HG03139 (cell line): ENCODE measurements around the gene LCN6.

ENCODE experiments used
- ATAC-seq: cut with Tn5 transposase; IDR thresholded peaks from one replicate; pipeline ENCODE4 v1.9.1; 2021; ENCODE audit not compliant: unreplicated experiment

The LCN6 gene

GRCh38 chr9:136726631-136727191 is 21.6 kb downstream of the LCN6 start:
- no peak for ATAC-seq

DNA sequence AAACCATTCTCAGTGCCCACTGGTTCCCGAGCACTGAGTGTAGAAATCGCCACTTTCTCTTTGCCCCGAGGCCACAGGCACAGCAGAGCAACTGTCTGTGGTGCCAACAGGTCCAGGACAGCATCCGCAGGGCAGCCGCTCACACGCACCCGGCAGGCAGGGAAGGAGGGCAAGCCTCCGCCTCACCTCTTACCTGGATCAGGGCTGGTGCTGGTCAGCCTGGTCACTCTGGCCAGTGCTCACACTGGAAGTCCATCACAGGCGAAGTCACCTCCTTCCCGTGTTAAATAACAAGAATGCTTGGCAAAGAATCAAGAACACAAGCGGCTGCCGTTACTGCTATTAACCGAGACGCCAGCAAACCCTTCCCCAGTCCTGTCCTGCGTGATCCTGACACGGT is 22.2 kb downstream of the LCN6 start:
- no peak for ATAC-seq

- no peak for ATAC-seq
Observed at GRCh38 chr9:136725612-136726011, 22.7 kb downstream of the LCN6 start.

DNA sequence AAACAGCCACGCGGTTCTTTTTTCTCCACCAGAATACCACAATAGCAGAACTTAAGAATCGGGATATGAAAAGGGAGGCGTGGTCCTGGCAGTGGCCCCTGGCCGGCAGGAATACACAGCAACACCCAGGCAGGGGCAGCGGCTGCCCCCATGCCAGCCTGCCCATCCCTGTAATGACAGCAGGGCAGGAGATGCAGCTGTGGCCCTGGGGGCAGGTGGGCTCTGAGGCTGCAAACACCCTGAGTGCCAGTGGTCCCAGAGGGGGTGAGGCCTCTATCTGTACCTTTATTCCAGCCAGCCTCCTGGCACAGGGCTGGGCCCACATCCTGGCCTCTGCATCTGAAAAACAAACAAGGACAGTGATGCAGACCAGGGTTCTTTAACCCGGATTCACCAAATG is 23.6 kb downstream of the LCN6 start:
- ATAC-seq, result no peak

GRCh38 chr9:136723989-136724388 is 24.3 kb downstream of the LCN6 start:
- no peak for ATAC-seq

GRCh38 chr9:136723362-136723976 is 24.9 kb downstream of the LCN6 start:
- ATAC-seq, result no peak

- no peak for ATAC-seq
Observed at GRCh38 chr9:136722969-136723356, 25.4 kb downstream of the LCN6 start.

DNA sequence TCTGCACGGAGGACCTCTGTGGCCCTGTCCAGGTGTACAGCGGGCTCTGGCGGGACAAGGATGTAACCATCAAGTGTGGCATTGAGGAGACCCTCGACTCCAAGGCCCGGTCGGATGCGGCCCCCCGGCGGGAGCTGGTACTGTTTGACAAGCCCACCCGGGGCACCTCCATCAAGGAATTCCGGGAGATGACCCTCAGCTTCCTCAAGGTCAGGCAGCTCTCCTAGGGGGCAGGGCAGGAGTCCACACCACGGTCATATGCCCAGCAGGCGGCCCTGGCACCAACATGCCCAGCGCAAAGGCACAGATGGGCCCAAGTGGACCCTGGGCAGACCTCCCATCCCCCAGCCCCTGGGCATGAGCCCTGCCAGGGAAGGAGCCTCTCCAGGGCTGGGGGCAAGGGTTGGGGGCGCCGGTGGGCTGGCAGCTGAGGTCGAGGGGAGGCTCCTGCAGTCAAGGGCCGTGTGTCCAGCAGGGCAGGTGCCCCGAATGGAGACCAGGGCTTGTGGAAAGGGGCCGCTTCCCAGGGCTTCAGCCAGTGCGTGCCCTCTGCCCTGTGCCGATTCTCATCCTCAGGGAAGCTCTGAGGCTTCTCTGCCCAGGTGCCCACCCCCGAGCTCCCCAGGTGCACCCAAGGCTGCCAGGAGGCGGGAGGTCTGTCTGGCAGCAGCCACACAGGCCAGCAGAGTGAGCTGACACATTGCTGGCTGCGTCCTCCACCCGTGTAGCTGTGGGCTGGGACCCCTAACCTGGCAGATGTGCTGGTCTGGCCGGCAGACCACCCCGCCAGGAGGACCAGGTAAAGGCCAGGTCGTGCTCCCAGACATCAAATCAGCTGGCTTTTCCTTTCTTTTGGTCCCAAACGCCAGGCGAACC is 26.0 kb downstream of the LCN6 start:
- ATAC-seq, result no peak

DNA sequence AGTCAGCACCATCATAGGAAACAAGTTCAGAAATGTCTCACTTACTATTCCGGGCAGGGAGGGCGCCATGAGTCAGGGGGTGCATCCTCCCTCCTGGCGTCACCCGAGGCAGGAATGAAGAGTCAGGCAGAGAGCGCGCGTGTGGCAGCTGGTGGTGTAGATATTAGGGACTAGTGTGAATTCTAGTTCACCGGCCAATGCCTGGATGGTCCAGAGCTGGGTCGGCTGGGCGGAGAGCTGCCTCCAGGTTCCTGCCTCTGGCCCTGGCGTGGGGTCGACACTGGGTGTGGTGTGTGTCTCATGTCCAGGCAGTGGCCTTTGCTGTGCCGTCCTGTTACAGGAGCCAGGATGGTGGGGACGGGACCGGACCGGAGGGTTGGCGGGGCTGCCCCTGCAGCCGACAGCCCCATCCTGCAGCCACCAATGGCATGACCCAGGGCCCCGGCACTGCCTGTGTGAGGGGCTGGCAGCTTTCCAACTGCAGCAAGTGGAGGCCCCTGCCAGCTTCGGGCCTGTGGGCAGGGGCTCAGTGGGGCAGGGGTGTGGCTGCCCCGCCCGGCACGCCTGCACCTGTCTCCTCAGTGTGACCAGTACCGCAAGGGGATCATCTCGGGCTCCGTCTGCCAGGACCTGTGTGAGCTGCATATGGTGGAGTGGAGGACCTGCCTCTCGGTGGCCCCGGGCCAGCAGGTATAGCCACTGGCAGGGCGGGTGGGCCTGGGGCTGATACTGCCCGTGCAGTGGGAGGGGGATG is 26.8 kb downstream of the LCN6 start:
- no peak for ATAC-seq

- ATAC-seq, result no peak
Observed at GRCh38 chr9:136720898-136721338, 27.4 kb downstream of the LCN6 start.

DNA sequence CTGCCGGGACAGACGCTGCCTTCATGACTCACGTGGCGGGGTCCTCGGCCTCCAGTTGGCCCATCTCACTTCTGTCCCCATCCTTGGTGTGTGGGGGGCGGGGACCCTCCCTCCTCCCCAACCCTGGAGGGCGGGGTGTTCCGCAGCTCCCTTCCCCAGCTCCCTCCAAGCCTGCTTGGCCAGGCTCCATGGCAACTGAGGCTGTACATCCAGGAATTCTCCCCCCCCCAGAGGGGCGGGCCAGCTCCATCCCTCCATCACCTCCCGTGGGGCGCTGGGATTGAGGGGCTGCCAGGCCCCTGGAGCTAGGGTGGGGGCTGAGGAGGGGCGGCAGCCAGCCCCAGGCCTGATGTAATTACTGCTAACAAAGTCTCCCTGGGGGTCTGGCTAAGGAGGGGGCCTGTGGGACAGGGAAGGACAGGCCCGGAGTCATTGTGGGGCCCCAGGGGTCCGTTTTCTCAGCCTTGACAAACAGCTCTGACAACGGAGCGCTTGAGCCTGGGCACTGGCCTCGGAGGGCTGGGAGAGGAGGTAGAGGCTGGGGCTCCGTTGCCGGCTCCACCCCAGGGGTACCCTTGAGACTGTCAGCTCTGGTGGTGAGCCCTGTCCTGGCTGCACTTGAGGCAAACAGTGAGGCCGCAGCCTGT is 28.0 kb downstream of the LCN6 start:
- ATAC-seq, result no peak

- ATAC-seq, result no peak
Observed at GRCh38 chr9:136719195-136719880, 29.0 kb downstream of the LCN6 start.

- ATAC-seq, result no peak
Observed at GRCh38 chr9:136718345-136719194, 29.8 kb downstream of the LCN6 start.

GRCh38 chr9:136717399-136717798 is 30.9 kb downstream of the LCN6 start:
- ATAC-seq, result no peak

- ATAC-seq, result no peak
Observed at GRCh38 chr9:136714893-136715274, 33.4 kb downstream of the LCN6 start.

GRCh38 chr9:136714096-136714892 is 34.0 kb downstream of the LCN6 start:
- no peak for ATAC-seq

DNA sequence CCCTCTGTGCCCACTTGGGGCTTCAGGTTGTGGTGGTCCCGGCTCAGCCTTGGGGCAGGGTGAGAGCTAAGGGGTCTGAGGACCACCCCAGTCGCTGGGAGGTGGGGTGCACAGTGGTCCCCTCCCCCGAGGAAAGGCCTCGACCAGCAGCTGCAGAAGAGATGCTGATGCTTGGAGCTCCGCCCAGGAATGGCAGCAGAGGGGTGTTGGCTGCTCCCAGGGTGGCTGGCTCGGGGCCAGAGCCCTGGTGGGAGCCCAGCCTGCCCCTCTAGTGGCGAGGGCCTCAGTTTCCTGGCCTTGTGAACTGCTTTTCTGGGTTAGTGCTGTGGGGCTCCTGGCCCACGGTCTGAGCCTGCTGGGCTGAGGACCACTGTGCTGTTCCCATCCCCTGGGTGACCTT is 34.8 kb downstream of the LCN6 start:
- ATAC-seq, result no peak

DNA sequence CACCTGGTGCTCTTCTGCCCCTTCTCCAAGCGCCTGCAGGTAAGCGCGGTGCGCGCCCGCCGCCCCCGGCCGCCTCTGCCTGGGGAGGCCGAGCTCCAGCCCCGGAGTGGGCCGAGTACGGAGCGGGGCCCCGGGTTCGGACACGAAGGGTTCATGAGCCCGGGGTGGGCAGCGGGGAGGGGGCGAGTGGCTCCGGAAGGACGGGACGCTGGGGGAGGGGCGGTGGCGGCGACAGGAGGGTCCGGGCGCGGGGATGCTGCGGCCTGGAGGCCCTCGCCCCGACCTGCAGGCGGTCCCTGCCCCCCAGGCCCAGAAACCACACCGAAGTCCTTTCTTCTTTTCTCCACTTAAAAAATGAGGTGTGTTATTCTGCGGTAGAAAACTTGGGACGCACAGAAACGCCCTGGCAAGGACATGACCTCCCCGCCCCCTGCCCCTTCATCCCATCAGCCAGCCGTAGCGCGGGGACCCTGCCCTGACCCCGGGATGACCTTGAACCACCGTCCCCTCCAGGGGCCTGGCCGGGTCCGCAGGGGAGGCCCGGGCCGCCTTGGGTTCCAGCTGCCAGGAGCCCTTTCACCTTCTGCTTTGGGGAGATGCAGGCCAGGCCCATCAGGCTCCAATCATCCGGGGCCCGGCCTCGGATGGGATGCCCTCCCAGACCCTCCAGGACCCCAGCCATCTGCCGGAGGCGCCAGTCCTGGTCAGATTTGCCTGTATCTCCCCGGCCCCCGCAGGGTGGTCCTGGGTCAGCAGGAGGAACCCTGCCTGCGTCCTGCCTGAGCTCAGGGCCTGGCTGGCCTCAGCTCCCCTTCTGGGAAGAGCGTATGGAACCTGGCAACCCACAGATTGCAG is 35.4 kb downstream of the LCN6 start:
- ATAC-seq, result no peak
